Activated naive CD8-positive, alpha-beta T cell treated with anti-CD3 and anti-CD28 coated beads, Interleukin-2, amount 10 ng/mL, durations not matched to agents 7 days and 5 days (primary cell): ENCODE results near the gene EXOC4. TPM values are rescaled to one million over a fixed set of nuclear protein-coding genes. Genes with fewer than 3 reads are reported as not detected.

Experiments used
- ATAC-seq: fragments of 150-1000 bp; cut with Tn5 transposase; one replicate; pipeline ENCODE4 v1.10.0; 2021; ENCODE audit warnings: low read depth, moderate library complexity
- POLR2A ChIA-PET: fragments of 350-600 bp; sonication (Branson Sonifier 250); formaldehyde crosslinking; loops from one replicate; lab custom pipeline; 2021; ENCODE audit warnings: antibody characterized with exemption; lab: Charles Lee
- DNase-seq: peaks from one replicate; pipeline ENCODE4 v3.0.0; 2021
- H3K27ac Mint-ChIP-seq: one replicate; pipeline ENCODE4 v1.8.0; 2022; ENCODE audit warnings: mild to moderate bottlenecking, mixed read lengths
- H3K27me3 Mint-ChIP-seq: one replicate; pipeline ENCODE4 v1.8.0; 2022; ENCODE audit warnings: mild to moderate bottlenecking, moderate library complexity, mixed read lengths
- H3K36me3 Mint-ChIP-seq: one replicate; pipeline ENCODE4 v1.8.0; 2021; ENCODE audit warnings: mild to moderate bottlenecking, mixed read lengths
- H3K4me1 Mint-ChIP-seq: one replicate; pipeline ENCODE4 v1.8.0; 2021; ENCODE audit warnings: mixed read lengths
- H3K4me3 Mint-ChIP-seq: one replicate; pipeline ENCODE4 v1.8.0; 2022; ENCODE audit warnings: mild to moderate bottlenecking, moderate library complexity, mixed read lengths
- H3K9me3 Mint-ChIP-seq: one replicate; pipeline ENCODE4 v1.8.0; 2021; ENCODE audit warnings: mixed read lengths
- total RNA-seq, 2 experiments: library from RNA; stranded (reverse); gene quantifications; one replicate each; pipeline ENCODE4 v1.2.3, GENCODE V29; 2021

Gene EXOC4
- total RNA-seq, 2 experiments from 2014 or later = 73.1 to 73.7 TPM

- DNase-seq (no peak), ATAC-seq (no peak)
- H3K27ac Mint-ChIP-seq = no peak overlapping the region
- no peaks in the 10 kb centered on the region for H3K4me1 Mint-ChIP-seq
- no peaks in the 10 kb centered on the region for H3K27me3 Mint-ChIP-seq
- H3K9me3 Mint-ChIP-seq = peaks cover 2% of the 10 kb centered on the region
- no peak overlapping the region for H3K4me3 Mint-ChIP-seq
- POLR2A ChIA-PET = no interaction called here
- H3K36me3 Mint-ChIP-seq = no peaks in the 10 kb centered on the region
These were observed 474.8 kb downstream of the EXOC4 start for GRCh38 chr7:133727476-133728214.

- Mint-ChIP-seq H3K9me3 (no peaks in the 10 kb centered on the region), H3K27me3 (no peaks in the 10 kb centered on the region), H3K36me3 (no peaks in the 10 kb centered on the region), H3K4me1 (no peaks in the 10 kb centered on the region), H3K27ac (no peak overlapping the region), H3K4me3 (no peak overlapping the region)
- POLR2A ChIA-PET = no interaction called here
- ATAC-seq = no peak
- DNase-seq = no peak
These were observed 477.5 kb downstream of the EXOC4 start for GRCh38 chr7:133730360-133730759.

GRCh38 chr7:133733401-133733800, 480.5 kb downstream of the EXOC4 start:
- ATAC-seq (no peak), DNase-seq (no peak)
- Mint-ChIP-seq H3K4me3 (no peak overlapping the region), H3K27ac (no peak overlapping the region), H3K4me1 (no peaks in the 10 kb centered on the region), H3K9me3 (no peaks in the 10 kb centered on the region), H3K36me3 (no peaks in the 10 kb centered on the region), H3K27me3 (no peaks in the 10 kb centered on the region)
- POLR2A ChIA-PET = no interaction called here

GRCh38 chr7:133735222-133735621, 482.3 kb downstream of the EXOC4 start:
- Mint-ChIP-seq H3K27me3 (no peaks in the 10 kb centered on the region), H3K9me3 (no peaks in the 10 kb centered on the region), H3K36me3 (no peaks in the 10 kb centered on the region), H3K4me1 (no peaks in the 10 kb centered on the region), H3K27ac (no peak overlapping the region), H3K4me3 (no peak overlapping the region)
- POLR2A ChIA-PET = no interaction called here
- no peak for ATAC-seq
- DNase-seq = no peak

GRCh38 chr7:133739817-133740216, 486.9 kb downstream of the EXOC4 start:
- POLR2A ChIA-PET = no interaction called here
- H3K36me3 Mint-ChIP-seq = no peaks in the 10 kb centered on the region
- no peaks in the 10 kb centered on the region for H3K4me1 Mint-ChIP-seq
- no peak overlapping the region for H3K4me3 Mint-ChIP-seq
- DNase-seq = no peak
- no peak for ATAC-seq
- no peaks in the 10 kb centered on the region for H3K9me3 Mint-ChIP-seq
- H3K27me3 Mint-ChIP-seq = no peaks in the 10 kb centered on the region
- H3K27ac Mint-ChIP-seq = no peak overlapping the region

- H3K27ac Mint-ChIP-seq = no peak overlapping the region
- POLR2A ChIA-PET = no interaction called here
- no peaks in the 10 kb centered on the region for H3K36me3 Mint-ChIP-seq
- no peaks in the 10 kb centered on the region for H3K9me3 Mint-ChIP-seq
- DNase-seq = no peak
- H3K27me3 Mint-ChIP-seq = no peaks in the 10 kb centered on the region
- H3K4me3 Mint-ChIP-seq = no peak overlapping the region
- H3K4me1 Mint-ChIP-seq = no peaks in the 10 kb centered on the region
- no peak for ATAC-seq
These were observed 488.2 kb downstream of the EXOC4 start for GRCh38 chr7:133741078-133741477.

- H3K27ac Mint-ChIP-seq = no peak overlapping the region
- H3K27me3 Mint-ChIP-seq = no peaks in the 10 kb centered on the region
- no peak overlapping the region for H3K4me3 Mint-ChIP-seq
- DNase-seq (no peak), ATAC-seq (no peak)
- H3K36me3 Mint-ChIP-seq = no peaks in the 10 kb centered on the region
- H3K9me3 Mint-ChIP-seq = no peaks in the 10 kb centered on the region
- no peaks in the 10 kb centered on the region for H3K4me1 Mint-ChIP-seq
- POLR2A ChIA-PET = no interaction called here
These were observed 488.8 kb downstream of the EXOC4 start for GRCh38 chr7:133741703-133742102.

GRCh38 chr7:133742709-133743538, 490.0 kb downstream of the EXOC4 start:
- POLR2A ChIA-PET = interaction anchor here (0.6 kb wide), 1 partner anchor 319 kb away, joined by 3 read pairs; no protein-coding TSS in a partner anchor
- Mint-ChIP-seq H3K4me1 (no peaks in the 10 kb centered on the region), H3K27me3 (no peaks in the 10 kb centered on the region), H3K36me3 (no peaks in the 10 kb centered on the region), H3K27ac (no peak overlapping the region), H3K9me3 (no peaks in the 10 kb centered on the region), H3K4me3 (no peak overlapping the region)
- DNase-seq = no peak
- ATAC-seq = no peak

- no peaks in the 10 kb centered on the region for H3K27me3 Mint-ChIP-seq
- H3K4me1 Mint-ChIP-seq = no peaks in the 10 kb centered on the region
- ATAC-seq (no peak), DNase-seq (no peak)
- POLR2A ChIA-PET = no interaction called here
- no peak overlapping the region for H3K27ac Mint-ChIP-seq
- no peak overlapping the region for H3K4me3 Mint-ChIP-seq
- H3K36me3 Mint-ChIP-seq = no peaks in the 10 kb centered on the region
- H3K9me3 Mint-ChIP-seq = no peaks in the 10 kb centered on the region
These were observed 491.6 kb downstream of the EXOC4 start for GRCh38 chr7:133744451-133744850.

- H3K4me1 Mint-ChIP-seq = no peaks in the 10 kb centered on the region
- DNase-seq (no peak), ATAC-seq (no peak)
- POLR2A ChIA-PET = no interaction called here
- H3K27me3 Mint-ChIP-seq = no peaks in the 10 kb centered on the region
- H3K27ac Mint-ChIP-seq = no peak overlapping the region
- no peaks in the 10 kb centered on the region for H3K9me3 Mint-ChIP-seq
- H3K4me3 Mint-ChIP-seq = no peak overlapping the region
- H3K36me3 Mint-ChIP-seq = no peaks in the 10 kb centered on the region
These were observed 493.4 kb downstream of the EXOC4 start for GRCh38 chr7:133746305-133746704.

GRCh38 chr7:133746847-133747246, 494.0 kb downstream of the EXOC4 start:
- ATAC-seq (no peak), DNase-seq (no peak)
- no peaks in the 10 kb centered on the region for H3K27me3 Mint-ChIP-seq
- H3K4me3 Mint-ChIP-seq = no peak overlapping the region
- no peaks in the 10 kb centered on the region for H3K4me1 Mint-ChIP-seq
- no peak overlapping the region for H3K27ac Mint-ChIP-seq
- H3K9me3 Mint-ChIP-seq = no peaks in the 10 kb centered on the region
- no peaks in the 10 kb centered on the region for H3K36me3 Mint-ChIP-seq
- POLR2A ChIA-PET = no interaction called here

- ATAC-seq (no peak), DNase-seq (no peak)
- POLR2A ChIA-PET = no interaction called here
- no peaks in the 10 kb centered on the region for H3K4me1 Mint-ChIP-seq
- H3K27me3 Mint-ChIP-seq = no peaks in the 10 kb centered on the region
- H3K27ac Mint-ChIP-seq = no peak overlapping the region
- H3K4me3 Mint-ChIP-seq = no peak overlapping the region
- H3K9me3 Mint-ChIP-seq = no peaks in the 10 kb centered on the region
- H3K36me3 Mint-ChIP-seq = peaks cover 2% of the 10 kb centered on the region
These were observed 495.8 kb downstream of the EXOC4 start for GRCh38 chr7:133748443-133749407.

GRCh38 chr7:133750287-133750686, 497.4 kb downstream of the EXOC4 start:
- DNase-seq (no peak), ATAC-seq (no peak)
- Mint-ChIP-seq H3K4me3 (no peak overlapping the region), H3K4me1 (no peaks in the 10 kb centered on the region), H3K27ac (no peak overlapping the region), H3K27me3 (no peaks in the 10 kb centered on the region), H3K9me3 (no peaks in the 10 kb centered on the region), H3K36me3 (peaks cover 2% of the 10 kb centered on the region)
- POLR2A ChIA-PET = no interaction called here
